GM18951 (cell line): ENCODE results near the gene GJA4.

Experiments
- POLR2A ChIP-seq: IDR thresholded peaks from 4 replicates; pipeline ENCODE4 v1.6.1; 2011; ENCODE audit warnings: mild to moderate bottlenecking; ENCODE audit not compliant: insufficient read length, insufficient read depth; ENCODE audit errors: extremely low read depth
- in situ Hi-C: fragments of 300-500 bp; cut with MboI; formaldehyde crosslinking; loops from one replicate; pipeline ENCODE4 v1.12.0; 2022; ENCODE audit warnings: low sequenced_read_pairs, mixed read lengths, inconsistent platforms; ENCODE audit not compliant: unreplicated experiment

GJA4 gene

DNA sequence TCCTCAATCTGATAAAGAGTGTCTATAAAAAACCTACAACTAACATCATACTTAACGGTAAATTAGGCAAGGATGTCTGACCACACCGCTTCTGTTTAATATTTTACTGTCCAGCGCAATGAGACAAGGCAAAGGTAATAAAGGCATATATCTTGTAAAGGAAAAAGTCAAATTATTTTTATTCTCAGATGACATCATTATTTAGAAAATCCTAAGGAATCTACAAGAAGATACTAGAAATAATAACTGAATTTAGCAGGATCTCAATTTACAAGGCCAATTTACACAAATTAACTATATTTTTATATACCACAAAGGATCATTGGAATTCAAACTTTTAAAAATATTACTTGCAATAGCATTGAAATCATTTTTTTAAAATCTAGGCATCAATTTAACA, 29.4 kb downstream of the GJA4 start:
- in situ Hi-C loops = no loop called here
- TF ChIP-seq POLR2A = no peak

DNA sequence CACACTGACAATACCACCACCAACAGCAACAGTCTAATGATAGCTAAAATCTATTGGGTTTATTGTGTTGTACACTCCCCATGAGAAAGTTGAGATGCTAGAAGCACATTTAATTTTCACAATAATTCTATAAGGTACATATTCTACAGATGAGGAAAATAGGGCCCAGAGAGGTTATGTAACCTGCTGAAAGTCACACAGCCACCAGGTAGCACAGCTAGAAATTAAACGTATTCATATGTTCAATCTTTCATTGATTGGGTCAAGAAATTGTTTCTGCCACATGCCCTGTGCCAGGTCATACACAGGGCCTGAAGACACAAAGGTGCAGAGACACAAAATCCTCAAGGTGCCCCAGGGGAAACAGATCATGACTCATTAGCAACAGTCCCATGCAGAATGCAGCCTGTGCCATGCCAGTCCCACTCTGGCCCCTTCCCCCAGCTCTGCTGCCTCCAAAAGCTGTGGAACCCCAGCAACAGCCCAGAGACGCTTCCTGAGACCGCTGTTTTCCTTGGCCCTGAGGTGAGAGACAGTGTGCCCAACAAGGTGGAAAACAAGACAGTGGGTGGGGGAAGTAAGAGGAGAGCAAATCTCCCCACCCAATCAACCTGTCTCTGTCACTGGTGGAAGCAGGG, 32.1 kb downstream of the GJA4 start:
- in situ Hi-C loops = no loop called here

DNA sequence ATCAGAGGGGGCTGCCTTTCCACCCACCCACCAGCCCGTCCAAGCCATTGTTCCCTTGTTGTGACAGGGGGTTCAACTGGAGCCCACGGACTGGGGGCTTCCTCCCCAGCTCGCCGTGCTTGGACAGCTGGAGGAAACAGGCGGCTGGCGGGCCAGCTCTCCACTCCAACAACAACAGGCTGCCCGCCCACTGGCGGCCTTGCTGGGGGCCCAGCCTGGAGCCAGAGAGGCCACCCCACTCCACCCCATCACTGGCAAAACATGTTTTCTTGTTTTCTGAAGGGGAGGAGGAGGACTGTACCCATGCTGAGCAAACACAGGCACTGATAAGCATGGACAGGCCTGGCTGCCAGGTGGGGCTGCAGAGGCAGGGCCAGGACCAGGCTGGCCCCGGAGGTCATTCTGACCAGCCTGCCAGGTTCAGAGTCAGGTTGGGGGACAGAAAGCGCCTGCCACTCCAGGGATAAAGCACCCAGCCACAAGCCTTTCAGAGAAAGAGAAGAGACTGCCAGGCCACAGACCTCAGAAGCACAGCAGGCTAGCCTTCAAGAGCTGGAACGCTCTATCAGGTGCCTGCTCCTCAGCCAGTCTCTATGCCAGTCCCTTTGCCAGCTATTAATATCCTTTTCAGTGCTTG, 32.8 kb downstream of the GJA4 start:
- no peak for TF ChIP-seq POLR2A
- in situ Hi-C loops = no loop called here

More for the DNA sequence above, 32.1 kb downstream of the GJA4 start:
- TF ChIP-seq POLR2A = no peak

DNA sequence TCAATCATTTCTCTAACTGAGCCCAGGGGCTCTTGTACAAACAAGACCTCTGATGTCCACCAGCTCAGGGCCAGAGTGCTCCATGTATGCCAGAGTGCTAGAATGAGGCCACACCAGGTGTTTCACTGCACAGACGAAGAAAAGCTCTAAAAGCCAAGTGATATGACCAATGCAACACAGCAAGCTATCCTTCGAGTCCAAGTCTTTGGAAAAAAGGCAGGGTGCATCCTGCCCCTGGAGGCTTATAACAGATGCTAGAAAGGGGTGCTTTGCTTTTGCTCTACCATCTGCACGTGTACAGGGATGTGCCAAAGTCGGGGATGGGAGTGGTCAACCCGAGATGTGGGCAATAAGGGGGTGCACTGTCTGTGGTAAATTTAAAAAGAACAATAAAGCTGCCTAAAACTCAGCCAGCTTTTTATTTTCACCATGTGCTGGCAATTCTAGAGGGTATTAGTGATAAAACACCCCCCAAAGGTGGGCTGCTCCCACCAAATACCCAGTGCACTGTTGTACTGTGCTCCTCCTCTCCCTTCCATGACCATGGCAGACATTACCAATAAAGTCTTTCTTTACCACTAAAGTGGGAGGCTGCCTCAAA, 34.6 kb downstream of the GJA4 start:
- TF ChIP-seq POLR2A = no peak

DNA sequence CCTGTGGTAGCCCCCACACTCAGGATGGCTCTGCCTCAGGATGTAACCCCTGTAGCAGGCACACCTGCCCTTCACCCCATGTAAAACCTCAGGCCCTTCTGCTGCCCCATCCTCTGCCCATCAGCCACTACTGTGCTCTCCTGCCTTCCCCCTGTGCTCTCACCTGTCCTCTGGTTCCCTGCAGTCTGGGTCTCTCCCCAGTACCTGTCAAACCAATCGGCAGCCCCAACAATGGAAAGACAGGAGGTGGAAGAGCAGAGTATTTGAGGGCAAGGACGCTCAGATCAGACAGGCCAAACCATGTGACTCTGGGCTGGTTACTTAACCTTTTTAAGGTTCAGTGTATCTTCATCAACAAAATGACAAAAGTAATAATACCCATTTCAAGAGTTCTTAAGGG, 35.8 kb downstream of the GJA4 start:
- no peak for TF ChIP-seq POLR2A
- in situ Hi-C loops = no loop called here

More for the DNA sequence above, 34.6 kb downstream of the GJA4 start:
- in situ Hi-C loops = no loop called here

DNA sequence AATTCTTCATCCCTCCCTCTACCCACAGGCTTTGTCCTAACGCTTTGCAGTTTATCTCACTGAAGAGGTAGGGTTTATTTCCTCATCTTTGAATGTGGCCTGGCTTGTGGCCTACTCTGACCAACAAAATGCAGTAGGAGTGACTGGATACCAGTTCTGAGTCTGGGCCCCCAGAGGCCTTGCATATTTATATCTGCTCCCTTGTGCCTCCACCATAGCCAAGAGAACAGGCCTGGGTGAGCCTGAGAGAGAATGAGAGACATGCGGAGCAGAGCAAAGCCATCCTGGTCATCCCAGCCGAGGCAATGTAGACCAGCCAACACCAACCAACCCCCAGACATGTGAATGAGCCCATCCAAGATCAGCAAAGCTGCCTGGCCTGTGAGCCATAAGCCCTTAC, 36.5 kb downstream of the GJA4 start:
- no peak for TF ChIP-seq POLR2A
- in situ Hi-C loops = no loop called here

DNA sequence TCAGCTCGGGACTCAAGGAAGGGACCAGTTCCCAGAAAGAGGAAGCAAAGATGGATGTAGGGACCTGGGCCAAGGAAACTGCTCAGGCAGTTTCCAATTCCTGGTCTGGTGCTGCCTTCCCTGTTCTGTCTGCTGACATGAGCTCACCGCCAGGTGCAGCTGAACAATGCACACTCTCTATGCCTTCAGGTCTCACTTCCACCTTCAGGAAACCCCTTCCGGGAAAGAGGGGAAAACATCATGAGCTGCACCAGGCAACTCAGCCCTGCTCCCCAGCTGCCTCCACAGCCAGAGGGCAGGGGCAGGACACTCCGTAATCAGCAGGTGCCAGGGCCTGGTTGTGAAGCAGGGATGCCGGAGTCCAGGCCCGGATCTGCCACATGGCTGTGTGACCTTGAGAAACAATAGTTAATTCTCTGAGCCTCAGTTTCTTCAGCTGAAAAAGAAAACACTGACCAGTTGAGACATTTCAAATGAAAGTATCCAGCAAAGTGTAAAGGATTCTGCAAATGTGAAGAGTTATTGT, 39.0 kb downstream of the GJA4 start:
- TF ChIP-seq POLR2A = no peak
- in situ Hi-C loops = no loop called here

DNA sequence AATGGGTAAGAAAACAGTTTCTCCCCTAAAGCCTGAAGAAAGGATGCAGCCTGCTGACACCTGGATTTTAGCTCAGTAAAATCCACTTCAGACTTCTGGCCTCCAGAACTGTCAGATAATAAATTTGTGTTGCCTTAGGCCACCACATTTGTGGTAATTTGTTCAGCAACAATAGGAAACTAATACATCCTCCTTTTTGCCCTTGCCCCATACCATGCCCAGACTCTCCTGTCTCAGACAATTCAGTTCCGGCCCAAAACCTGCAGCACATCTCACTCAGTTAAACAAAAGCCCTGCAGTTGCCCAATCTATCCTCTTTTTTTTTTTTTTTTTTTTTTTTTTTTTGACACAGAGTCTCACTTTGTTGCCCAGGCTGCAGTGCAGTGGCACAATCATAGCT, 40.9 kb downstream of the GJA4 start:
- in situ Hi-C loops = no loop called here
- TF ChIP-seq POLR2A = no peak

DNA sequence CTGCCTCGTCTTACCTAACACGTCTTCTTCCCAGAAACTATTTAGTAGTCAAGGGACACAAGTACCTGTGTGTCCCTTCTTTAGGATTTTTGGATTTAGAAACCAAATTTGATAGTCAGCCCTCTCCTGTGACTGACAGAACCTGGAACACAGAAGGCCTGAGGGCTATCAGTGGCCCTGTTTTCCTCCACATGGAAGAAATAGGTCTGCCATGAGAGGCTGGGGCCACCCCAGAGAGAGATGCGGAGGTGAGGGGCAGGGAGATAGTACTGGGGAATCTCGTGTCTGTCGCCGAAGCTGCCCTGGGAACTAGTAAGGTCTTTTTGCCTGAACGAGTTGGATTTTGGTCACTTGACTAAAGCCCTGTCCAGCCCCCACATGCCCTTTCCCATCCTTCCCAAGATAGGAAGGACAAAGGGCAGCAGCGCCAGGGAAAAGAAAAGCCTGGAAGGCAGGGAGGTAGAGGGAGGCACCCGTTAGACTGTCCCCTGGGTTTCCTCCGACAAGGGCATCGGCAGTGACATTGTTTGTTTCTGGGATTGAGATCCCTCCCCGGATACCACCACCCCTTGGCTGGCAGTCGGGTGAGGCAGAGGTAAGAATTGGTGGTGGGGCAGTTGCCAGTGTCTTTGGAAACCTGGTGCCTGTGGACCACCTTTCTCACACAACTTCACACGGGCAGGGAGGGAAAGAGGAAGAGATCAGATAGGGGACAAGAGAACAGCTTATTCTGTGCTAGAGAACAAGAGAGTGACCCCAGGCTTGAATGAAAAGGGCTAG, 46.9 kb downstream of the GJA4 start:
- in situ Hi-C loops = no loop called here
- no peak for TF ChIP-seq POLR2A

DNA sequence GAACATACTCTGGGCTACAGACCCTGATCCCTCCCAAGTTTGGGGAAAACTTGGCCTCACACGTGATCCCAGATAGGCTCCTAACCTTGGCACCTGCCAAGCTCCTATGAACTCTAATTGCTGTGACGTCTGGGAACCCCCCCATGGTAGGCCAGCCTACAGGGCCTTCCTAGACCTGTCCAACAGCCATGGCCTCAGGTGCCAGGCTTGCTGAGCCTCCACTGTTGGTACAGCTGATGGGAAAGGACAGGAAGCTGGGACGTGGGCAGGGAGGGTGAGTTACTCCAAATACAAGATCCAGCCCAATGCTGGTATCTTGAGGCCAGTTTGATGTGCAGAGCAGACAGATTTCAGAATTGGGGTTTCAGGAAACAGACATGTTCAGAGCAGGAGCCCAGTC, 47.6 kb downstream of the GJA4 start:
- in situ Hi-C loops = no loop called here
- TF ChIP-seq POLR2A = no peak

DNA sequence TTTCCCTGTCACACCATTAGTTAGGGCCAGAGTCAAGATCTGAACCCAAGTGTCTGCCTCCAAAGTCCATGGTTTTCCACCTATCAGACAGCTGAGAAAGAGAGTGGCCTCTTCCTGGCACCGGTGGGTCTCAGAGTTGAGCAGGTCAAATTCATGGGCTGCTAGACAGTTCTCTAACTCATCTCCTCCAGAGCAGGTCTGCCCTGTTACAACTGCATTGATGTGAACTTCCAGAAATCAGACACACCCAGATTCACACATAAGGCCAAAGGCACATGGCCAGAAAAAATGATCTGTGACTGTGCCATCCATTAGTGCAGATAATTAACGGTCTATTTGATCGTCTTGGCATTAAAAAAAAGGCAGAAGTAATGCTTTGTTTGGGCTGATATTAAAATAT, 49.3 kb downstream of the GJA4 start:
- no peak for TF ChIP-seq POLR2A
- in situ Hi-C loops = no loop called here

DNA sequence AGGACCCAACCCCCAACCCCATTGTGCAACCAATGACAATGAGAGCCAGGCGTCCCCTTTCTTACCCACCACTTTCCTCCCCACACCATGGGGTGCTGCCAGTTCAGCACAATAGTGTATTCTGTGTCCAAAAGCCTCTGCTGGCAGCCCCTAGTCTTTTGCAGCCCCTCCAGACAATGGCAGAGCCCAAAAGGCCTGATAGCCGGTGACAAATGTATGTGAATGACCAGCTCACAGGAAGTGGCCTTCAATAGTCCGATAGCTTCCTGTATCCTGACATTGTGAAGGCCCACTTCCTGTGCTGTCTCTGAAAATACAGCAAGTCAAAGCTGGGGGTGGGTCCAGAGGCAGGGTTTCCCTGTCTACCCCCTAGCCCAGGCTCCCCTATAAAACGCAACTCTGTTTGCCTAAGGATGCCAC, 50.2 kb downstream of the GJA4 start:
- TF ChIP-seq POLR2A = no peak

More for the DNA sequence above, 50.2 kb downstream of the GJA4 start:
- in situ Hi-C loops = no loop called here
